HG03442 (cell line): ENCODE measurements around the gene LGALS3BP.
A peak's percentile ranks its signal among the peaks of the same experiment; 100 is the strongest.

Source experiments
- ATAC-seq: cut with Tn5 transposase; IDR thresholded peaks from one replicate; pipeline ENCODE4 v1.9.1; 2021; ENCODE audit warnings: mild to moderate bottlenecking, moderate library complexity; ENCODE audit not compliant: unreplicated experiment

Gene LGALS3BP

DNA sequence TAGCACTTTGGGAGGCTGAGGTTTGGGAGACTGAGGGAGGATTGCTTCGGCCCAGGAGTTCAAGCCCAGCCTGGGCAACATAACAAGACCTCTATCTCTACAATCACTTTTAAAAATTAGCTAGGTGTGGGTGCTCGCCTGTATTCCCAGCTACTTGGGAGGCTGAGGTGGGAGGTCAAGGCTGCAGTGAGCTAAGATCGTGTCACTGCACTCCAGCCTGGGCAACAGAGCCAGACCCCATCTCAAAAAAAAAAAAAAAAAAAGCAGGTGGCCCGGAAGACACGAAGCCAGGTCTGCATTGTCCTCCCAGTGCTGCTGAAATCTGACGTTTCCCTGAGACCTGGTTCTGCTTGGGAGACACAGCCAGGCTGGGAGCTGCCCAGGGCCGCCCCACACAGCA, 35.7 kb downstream of the LGALS3BP start:
- no peak for ATAC-seq

DNA sequence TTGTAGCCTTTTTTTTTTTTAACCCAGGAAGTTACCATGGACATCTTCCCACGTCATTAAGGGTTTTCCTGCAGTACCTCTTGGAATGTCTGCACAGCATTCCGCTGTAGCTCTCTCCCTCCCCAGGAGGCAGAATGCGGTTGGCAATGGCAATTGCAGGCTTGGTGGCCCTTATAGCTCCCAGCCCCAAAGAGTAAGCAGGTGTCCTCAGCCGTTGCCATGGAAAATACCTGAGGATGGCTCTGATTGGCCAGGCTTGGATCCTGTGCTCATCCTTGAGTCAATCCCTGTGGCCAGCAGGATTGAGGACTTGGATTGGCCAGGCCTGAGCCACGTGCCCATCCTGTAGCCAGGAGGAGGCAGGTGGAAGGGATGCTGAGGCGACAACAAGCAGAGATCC, 39.0 kb downstream of the LGALS3BP start:
- ATAC-seq = no peak

DNA sequence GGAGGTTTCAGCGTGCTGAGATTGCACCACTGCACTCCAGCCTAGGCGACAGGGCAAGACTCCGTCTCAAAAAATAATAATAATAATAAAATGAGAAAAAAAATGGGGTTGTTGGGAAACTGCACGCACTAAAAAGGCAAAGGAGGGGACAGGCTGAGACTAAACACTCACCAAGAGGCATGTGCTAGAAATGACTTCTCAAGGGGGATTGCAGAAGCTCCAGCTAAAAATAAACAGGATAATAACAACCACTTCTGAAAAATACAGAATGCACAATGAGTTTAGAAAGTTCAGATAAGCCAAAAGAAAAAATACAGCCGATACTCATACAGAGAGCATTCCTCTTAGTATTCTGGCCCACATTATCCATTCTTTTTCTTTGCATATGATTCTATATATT, 39.5 kb downstream of the LGALS3BP start:
- no peak for ATAC-seq

DNA sequence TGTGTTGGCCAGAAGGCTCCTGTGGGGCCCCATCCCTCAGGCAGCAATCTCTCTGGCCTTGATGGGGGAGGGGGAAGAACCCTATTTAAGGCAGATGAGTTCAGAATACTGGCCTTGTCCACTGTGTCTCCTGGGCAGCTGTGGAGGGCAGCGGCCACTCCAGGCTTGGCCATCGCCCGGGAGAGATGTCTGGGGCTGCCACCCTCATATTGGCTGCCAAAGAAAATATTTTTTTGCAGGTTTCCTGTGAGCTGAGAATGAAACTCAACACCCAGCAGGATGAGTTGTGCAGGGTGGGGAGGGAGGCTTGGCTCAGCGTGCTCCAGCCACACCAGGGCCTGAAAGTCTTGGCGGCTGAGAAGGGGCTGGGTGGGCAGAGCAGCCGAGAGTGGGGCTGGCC, 40.1 kb downstream of the LGALS3BP start:
- no peak for ATAC-seq

DNA sequence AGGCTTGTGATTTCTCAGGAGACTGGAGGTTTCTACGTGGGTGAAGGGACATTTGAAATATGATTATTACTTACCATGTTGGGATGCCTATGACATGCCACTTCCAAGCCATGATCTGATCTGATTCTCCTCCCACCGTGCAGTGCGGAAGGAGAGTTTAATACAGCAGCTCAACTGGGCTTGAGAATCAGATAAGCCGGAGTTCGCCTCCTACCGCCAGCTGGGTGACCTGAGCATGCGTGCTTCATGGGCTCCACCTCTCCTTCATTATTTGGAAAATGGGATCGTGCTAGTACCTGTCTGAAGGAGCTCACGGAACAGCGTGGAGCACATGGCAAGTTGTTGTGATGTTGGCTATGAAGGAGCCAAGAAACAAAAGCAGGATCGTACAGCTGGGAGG, 42.2 kb downstream of the LGALS3BP start:
- ATAC-seq = no peak

DNA sequence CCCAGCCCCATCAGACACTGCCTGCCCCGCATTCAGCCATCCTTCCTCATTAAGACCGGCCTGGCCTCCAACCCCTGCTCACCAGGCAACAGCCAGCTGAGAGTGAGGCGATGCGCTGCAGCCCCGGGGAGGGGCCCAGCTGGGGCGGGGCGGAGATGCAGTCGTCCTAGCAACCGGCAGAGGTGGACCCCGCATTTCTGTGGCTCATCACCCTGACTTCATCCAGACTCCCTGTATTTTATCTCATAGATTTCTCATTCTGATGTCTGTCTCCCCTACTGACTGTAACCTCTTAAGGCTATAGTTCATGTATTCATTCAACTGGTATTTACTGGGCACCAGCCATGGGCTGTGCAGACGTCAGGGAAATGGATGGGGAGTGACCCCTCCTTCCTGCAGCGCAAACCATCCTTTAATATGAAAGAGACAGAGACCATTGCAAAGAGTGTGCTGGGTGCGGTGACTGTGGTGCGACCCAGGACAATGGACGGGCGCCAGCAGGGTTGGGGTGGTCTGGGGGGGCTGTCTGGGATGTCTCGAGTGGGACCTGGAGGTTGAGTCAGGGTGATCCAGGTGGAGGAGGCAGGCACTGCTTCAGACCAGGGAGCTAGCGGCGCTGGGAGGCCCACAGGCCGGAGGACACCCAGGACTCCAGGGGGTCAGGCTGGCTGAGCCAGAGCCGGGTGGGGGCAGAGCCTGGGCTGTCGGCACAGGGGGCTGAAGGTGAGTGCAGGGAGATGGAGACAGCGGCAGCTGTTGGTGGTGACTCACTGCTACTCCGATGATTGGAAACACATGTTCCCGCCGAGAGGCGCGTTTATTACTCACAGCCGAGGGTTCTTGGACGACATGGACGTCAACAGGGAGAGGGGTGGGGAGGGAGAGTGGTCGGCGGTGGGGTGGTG, 44.1 kb downstream of the LGALS3BP start:
- no peak for ATAC-seq

DNA sequence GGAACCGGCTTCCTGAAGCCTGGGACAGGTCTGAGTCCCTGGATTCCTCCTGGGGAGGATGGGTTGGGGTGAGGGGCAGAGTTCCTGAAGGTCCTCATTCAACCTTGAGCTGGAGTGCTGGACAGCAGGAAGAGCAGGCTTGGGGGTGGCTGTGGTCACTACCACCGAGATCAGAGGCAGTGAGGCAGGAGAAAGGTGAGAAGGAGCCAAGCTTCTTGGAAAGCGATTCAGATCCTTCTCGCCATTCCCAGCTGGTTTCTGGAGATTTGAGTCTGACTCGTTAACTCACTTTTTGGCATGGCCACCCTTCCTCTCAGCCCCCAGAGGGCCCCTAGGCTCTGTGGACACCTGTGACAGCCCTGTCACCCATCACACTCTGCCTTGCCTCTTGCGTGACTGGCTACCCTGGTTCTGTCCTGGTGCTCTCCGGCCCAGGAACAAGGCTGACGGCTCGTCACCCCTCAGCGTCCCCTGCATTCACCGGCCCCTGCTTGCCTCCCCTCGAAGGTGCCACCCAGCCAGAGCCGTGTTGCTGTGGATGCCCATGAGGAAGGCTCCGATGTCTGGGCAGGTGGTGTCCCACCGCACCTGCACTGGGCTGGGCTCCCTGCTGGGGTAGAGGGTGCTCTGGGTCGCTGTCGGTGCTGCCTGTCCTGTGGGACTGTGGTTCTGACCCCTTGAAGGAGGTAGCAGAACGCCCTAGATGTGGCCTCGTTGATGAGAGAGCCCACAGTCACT, 44.9 kb downstream of the LGALS3BP start:
- ATAC-seq = no peak

DNA sequence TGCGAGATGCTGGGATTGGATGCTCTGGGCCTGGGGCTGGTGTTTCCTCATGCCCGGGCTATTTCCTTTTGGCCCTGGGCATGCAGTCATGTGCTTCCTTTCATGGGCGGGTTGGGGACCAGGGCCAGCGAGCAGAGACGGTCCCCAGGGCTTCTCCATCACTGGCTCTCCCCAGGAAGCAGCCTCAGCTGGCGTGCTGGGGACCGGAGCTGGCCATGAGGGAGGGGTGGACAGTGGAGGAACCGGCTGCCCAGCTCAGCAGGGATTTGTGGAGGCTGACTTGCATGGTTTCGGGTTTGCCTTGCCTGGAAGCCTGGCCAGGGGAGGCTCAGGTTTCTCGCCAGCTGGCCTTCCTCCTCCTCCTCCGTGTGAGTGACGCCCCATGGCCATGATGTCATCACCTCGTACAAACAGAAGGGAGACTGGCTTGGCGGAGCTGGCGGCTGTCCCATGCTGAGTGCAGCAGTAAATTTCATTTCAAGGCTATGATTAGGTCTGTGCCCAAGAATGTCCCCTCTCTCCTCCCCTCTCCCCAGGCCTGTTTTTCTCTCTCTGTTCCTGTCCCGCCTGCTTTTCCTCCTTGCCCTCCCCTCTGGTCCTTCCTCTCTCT, 45.7 kb downstream of the LGALS3BP start:
- ATAC-seq = no peak

DNA sequence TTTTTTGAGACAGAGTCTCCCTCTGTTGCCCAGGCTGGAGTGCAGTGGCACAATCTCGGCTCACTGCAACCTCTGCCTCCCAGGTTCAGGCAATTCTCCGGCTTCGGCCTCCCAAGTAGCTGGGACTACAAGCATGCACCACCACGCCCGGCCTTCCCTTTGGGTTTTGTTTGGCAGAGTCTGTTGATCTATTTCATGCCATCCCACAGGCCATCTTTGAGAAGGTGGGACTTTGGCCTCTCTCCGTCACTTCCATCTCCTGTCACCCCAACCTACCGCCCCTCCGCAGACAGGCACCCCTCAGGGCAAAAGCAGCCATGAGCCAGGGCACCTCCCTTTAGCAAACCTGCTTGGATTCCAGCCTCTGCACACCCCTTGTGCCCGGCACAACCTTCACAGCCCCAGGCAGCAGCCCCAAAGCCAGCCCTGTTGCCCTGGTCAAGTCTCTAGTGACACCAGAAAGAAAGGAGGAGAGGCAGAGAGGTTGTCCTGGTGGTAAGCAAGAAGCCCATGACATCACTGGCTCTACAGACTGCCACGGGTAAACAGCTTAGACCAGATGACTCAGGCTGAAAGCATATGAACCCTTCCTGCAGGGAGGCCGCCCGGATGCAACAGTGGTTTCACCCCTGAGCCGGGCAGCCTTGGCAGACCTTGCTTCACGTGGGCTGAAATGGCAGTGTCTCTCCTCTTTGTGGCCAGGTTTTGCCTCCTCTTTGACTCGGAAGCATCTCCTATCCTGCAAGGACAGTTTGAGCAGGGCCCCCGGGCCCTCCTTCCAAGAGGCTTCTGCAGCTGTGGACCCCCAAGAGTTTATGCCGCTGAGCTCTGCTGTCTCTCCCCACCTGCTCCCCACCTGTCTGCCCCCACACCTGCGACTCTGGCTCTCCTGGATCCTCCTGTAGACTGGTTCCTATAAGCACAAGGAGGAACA, 46.4 kb downstream of the LGALS3BP start:
- ATAC-seq = peak; percentile 55

DNA sequence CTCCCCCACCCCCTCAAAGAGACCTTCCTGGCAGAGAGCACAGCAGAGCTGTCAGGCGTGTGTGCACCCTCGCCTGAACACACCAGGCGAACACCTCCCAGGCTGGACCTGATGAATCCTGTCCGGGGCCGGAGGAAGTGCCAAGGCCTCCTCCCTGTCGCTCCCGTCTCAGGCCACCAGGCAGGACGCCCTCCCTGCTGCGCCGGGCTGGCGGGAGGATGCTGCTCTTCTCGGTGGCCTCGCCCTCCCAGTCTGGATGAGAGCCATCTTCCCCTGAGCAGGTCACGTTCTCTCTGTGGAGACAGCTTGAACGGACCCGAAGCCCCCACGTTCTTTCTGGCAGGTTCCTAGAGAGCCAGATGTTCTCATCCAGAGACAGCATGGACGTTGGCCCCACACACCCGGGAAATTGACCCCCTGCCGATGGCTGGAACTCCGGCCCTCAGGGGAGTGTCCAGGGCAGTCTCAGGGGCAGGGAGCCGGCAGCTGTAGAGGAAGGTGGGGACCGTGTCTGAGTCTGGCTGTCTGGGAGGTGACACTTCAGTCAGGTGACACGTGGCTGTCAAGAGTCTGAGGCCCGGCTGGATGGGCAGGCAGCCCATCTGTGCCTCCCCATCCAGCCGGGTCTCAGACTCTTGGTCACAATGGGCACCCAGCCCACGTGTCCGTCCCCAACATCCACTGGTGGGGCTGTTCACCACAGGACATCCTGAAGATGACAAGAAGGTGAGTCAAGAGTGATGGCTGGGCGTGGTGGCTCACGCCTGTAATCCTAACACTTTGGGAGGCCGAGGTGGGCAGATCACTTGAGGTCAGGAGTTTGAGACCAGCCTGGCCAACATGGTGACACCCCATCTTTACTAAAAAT, 49.6 kb downstream of the LGALS3BP start:
- ATAC-seq = no peak

DNA sequence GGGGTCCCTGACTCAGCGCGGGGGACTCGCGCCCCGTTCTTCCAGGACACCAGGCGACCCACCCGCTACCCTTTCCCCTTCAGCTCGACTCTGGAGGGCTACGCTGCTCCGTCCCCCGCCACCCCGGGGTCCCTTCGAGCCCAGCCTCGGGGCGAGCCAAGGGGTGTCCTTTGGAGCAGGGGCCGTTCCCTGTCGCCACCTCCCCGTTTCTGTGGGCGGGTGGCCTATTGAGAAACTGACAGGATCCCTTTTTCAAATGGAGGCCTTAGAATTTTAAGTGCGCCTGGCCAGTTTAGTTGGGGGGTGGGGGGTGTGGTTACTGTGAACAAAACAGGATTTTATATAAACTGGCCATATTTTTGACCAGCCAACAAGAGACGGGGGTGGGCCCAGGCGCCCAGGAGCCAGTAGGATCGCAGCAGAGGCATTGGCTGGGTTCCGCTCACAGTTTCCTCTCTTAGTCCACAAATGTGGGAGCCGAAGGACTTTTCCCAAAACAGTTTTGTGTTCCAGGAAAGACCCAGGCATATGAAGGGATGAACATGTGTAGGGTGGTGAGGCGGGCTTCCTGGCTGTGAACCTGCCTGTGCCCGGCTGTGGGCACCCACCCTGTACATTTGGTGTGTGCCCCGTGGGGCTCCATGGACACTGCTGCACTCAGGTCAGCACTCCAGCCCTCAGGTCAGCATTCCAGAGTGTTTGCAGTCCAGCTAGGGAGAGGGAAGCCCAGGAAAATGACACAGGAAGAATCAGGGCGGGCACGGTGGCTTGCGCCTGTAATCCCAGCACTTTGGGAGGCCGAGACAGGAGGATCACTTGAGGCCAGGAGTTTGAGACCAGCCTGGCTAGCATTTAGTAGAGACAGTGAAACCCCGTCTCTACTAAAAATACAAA, 53.8 kb downstream of the LGALS3BP start:
- ATAC-seq = no peak

DNA sequence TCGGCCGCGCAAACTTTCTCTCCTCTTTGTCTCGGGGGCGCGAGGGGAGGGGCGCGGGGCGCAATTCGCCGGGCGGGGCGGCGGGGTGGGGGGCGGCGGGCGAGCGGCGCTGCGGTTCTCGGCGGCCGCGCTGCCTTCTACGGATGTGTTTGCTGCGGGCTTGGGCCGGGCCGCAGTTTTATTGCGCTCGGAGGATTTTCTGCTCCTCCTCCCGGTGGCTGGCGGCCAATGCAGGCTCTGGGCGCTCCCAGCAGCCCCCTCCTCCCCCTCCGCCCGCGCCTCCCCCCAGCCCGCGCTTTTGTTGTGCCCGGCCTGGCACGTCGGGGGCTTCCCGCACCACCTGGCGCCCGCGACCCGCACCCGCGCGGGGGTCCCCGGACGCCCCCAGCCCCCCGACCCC, 54.5 kb downstream of the LGALS3BP start, which contains the start of gene TIMP2:
Gene TIMP2, minus strand, starts transcription at position 154 of the 400 bp plus-strand sequence. CDS start 299 bp downstream, outside the sequence.
- ATAC-seq = no peak

DNA sequence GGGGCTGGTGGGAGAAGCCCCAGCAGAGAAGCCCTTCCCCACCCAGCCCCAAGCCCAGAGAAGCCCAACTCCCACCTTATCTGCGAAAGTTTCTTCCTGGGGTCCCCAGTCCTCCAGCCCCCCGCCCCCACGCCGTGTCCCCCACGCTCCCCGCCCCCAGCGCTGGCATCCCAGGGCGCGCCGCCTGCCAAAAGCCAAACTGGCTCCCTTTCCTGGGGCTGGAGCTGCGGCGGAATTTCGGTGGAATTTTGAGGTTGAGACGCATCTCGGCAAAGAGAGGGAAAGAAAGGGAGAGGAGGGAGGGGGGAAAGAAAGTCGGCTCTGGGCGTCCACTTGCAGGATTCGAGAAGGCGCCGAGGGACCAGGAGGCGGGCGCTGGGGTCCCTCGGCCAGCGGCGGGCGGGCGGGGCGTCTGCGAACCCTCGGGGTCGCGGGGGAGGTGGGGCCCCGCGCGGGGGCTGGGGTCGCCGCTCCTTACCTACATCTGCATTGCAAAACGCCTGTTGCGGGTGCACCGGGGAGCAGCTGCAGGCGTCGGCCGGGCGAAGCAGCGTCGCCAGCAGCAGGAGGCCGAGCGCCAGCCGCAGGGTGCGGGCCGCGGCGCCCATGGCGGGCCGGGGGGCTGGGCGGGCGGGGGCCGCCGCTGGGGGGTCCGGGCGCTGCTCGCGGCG, 55.1 kb downstream of the LGALS3BP start:
- ATAC-seq = no peak

DNA sequence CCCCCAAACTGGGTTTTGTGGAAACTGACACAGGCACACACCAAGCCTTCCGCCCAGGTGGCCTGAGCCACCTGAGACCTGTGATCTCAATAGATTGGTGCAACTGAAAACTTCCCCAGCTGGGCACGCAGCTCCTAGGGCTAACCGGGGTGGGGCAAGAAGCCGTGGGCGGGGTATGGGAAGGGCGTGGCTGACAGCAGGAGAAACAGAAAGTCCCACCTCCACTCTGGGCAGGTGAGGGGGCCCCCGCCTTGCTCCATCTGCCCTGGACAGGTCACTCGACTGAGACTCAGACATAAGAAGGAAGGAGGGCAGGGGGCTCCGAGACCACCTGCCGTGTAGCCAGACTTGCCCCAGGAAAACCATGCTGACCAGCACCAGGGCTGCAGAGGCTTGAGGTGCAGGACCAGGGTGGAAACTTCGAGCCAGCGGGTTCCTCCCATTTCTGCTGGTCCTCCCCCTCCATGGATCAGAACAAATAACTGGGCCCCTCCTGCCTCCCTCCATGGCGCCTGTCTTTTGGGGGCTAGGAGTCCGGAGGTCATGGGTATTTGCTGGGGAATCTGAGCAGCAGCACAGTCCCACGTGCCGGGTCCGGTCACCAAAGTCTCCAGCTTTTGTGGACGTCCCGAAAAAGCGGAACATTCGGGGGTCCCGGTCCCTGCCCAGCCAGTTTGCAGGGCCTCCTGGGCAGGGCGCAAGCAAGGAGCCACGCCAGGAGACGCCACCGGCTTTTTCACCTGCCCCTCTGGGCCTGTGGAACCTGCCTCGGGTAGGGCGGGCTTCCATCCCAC, 55.9 kb downstream of the LGALS3BP start:
- ATAC-seq = no peak

DNA sequence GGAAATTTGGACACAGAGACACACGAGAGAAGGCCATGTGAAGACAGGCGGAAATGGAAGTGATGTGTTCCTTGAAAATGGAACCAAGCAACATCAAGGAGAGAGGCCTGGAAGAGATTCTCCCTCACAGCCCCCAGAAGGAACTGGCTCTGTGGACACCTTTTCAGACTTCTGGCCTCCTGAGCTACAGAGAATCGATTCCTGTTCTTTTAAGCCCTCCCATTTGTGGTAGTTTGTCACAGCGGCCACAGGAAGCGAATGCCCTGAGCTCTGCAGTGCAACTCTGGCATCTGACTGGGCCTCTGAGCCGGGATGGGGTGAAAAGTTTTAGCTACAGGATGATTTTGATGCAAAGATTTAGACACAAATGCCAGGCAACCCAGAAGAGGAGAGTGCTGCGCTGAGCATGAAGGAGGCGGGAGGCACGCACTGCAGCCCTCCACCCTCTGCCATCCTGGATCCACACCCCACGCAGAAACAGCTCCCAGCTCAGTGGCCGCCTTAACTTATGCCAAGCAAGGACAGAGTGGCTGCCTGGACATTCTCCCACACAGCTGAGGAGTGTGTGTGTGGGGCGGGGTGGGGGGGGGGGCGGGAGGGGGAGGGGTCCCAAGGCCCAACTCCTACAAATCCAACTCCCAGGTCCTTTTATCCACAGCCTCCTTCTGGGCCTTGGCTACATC, 56.8 kb downstream of the LGALS3BP start:
- ATAC-seq = no peak

DNA sequence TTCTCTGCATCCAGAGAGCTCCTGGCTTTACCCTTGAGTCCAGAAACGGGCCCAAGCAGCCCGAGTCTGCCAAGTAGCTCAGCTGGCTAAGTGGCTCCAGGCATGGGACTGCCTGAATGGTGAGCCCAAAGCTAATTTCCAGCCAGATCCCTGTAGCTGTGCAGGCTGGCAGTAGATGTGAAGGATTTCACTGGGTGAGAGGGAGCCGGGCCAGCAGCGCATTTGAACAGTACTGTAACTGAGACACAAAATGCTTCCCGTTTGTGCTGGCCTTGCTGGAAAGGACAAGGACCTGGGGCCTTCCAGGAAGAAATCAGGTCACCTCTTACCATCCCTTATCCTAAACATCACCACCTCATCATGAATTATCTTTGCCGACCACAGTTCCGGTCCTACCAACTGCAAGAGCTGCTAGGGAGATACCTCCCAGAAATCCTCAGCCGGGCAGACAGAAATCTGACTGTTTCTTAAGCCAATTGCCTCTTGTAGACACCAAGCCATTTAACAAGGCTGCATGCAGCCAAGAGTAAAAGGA, 58.2 kb downstream of the LGALS3BP start:
- ATAC-seq = no peak
